CD14-positive monocyte (primary cell): ENCODE measurements around the gene ZAR1L. TPM values are rescaled to one million over a fixed set of nuclear protein-coding genes. Genes with fewer than 3 reads are reported as not detected.

Experiments
- DNase-seq, 3 donors: peaks; one replicate each; pipeline ENCODE4 v3.0.0-alpha.2; 2011 to 2022
- H2AFZ ChIP-seq: 2 replicates; pipeline ENCODE4 v1.6.0; 2012; ENCODE audit warnings: mild to moderate bottlenecking, low read depth, low read length, inconsistent platforms; ENCODE audit not compliant: insufficient read depth, poor library complexity, severe bottlenecking
- H3K27ac ChIP-seq, 2 donors: 1 replicate in 1 of 2; 2 replicates in 1 of 2; pipeline ENCODE4 v1.5.1; 2012 to 2013; ENCODE audit warnings: low read length in 2 of 2, control low read depth in 1 of 2, inconsistent platforms in 1 of 2, low read depth in 1 of 2, mild to moderate bottlenecking in 1 of 2
- H3K27me3 ChIP-seq, 2 donors: one replicate each; pipeline versions ENCODE4 v1.6.0 to v1.6.1; 2011 to 2013; ENCODE audit warnings: low read length in 2 of 2; ENCODE audit not compliant: control insufficient read depth in 2 of 2, insufficient read depth in 2 of 2
- H3K36me3 ChIP-seq, 2 donors: replicated peaks in 1 of 2; 1 replicate in 1 of 2; 2 replicates in 1 of 2; pipeline versions ENCODE4 v1.5.1 to v1.6.1; 2012 to 2013; ENCODE audit warnings: low read length in 2 of 2, control low read depth in 1 of 2, inconsistent platforms in 1 of 2, mild to moderate bottlenecking in 1 of 2; ENCODE audit not compliant: insufficient read depth in 2 of 2, control insufficient read depth in 1 of 2
- H3K4me1 ChIP-seq, 2 donors: 1 replicate in 1 of 2; 2 replicates in 1 of 2; pipeline versions ENCODE4 v1.5.1 to v1.6.1; 2012 to 2013; ENCODE audit warnings: low read length in 2 of 2, control low read depth in 1 of 2, inconsistent platforms in 1 of 2, mild to moderate bottlenecking in 1 of 2, moderate library complexity in 1 of 2; ENCODE audit not compliant: insufficient read depth in 2 of 2, control insufficient read depth in 1 of 2
- H3K4me2 ChIP-seq: replicated peaks from 2 replicates; pipeline ENCODE3; 2012; ENCODE audit warnings: low read length, moderate library complexity, mild to moderate bottlenecking; ENCODE audit not compliant: poor library complexity, severe bottlenecking; ENCODE audit errors: extremely low read depth
- H3K4me3 ChIP-seq, 3 experiments: fragments of 200-600 bp in 1 of 3; sonication (generic) in 1 of 3; replicated peaks in 1 of 3; 1 replicate in 2 of 3; 2 replicates in 1 of 3; pipeline ENCODE4 v1.5.1; 2011 to 2013; ENCODE audit warnings: low read length in 3 of 3, mild to moderate bottlenecking in 3 of 3, control low read depth in 2 of 3, low read depth in 2 of 3, inconsistent platforms in 1 of 3, moderate library complexity in 1 of 3
- H3K79me2 ChIP-seq: 2 replicates; pipeline ENCODE4 v1.6.0; 2012; ENCODE audit warnings: mild to moderate bottlenecking, control low read depth, inconsistent platforms, low read length, moderate library complexity; ENCODE audit not compliant: insufficient read depth
- H3K9ac ChIP-seq: 2 replicates; pipeline ENCODE4 v1.6.0; 2017; ENCODE audit warnings: low read length, mild to moderate bottlenecking; ENCODE audit not compliant: insufficient read depth, poor library complexity, severe bottlenecking
- H3K9me3 ChIP-seq, 2 donors: replicated peaks in 1 of 2; 1 replicate in 1 of 2; 2 replicates in 1 of 2; pipeline versions ENCODE4 v1.5.1 to v1.6.1; 2012 to 2013; ENCODE audit warnings: low read length in 2 of 2, control low read depth in 1 of 2; ENCODE audit not compliant: control insufficient read depth in 1 of 2, insufficient read depth in 1 of 2
- H4K20me1 ChIP-seq: 2 replicates; pipeline ENCODE4 v1.6.0; 2012; ENCODE audit warnings: mild to moderate bottlenecking, low read length, control low read depth, moderate library complexity; ENCODE audit not compliant: insufficient read depth
- H3K27ac Mint-ChIP-seq, 7 donors: one replicate each; pipeline ENCODE4 v1.8.0; 2020; ENCODE audit warnings: mild to moderate bottlenecking in 7 of 7, mixed read lengths in 7 of 7, moderate library complexity in 6 of 7, inconsistent platforms in 2 of 7
- H3K27me3 Mint-ChIP-seq, 3 donors: one replicate each; pipeline ENCODE4 v1.8.0; 2021 to 2022; ENCODE audit warnings: low read depth in 3 of 3, mild to moderate bottlenecking in 3 of 3, mixed read lengths in 3 of 3, moderate library complexity in 3 of 3, inconsistent platforms in 1 of 3
- H3K36me3 Mint-ChIP-seq, 2 donors: one replicate each; pipeline ENCODE4 v1.8.0; 2020; ENCODE audit warnings: mixed read lengths in 2 of 2, inconsistent platforms in 1 of 2, mild to moderate bottlenecking in 1 of 2
- H3K4me1 Mint-ChIP-seq: one replicate; pipeline ENCODE4 v1.8.0; 2020; ENCODE audit warnings: mild to moderate bottlenecking, mixed read lengths
- H3K4me3 Mint-ChIP-seq, 2 donors: one replicate each; pipeline ENCODE4 v1.8.0; 2020; ENCODE audit warnings: mild to moderate bottlenecking in 2 of 2, mixed read lengths in 2 of 2, moderate library complexity in 1 of 2
- H3K9me3 Mint-ChIP-seq, 7 donors: one replicate each; pipeline ENCODE4 v1.8.0; 2020 to 2022; ENCODE audit warnings: mixed read lengths in 7 of 7, mild to moderate bottlenecking in 6 of 7, moderate library complexity in 6 of 7, inconsistent platforms in 2 of 7
- CTCF ChIP-seq: fragments of 200-600 bp; IDR thresholded peaks from one replicate; pipeline ENCODE4 v1.8.0; 2022; ENCODE audit warnings: antibody characterized with exemption, mild to moderate bottlenecking
- WGBS: methylation state at CpG from one replicate; pipeline ENCODE4 v1.1.5; 2013; ENCODE audit warnings: missing lambda C conversion rate; ENCODE audit not compliant: insufficient coverage; 5-methylcytosine and 5-hydroxymethylcytosine counted together
- intact Hi-C, 2 donors: fragments of 100-400 bp; cut with micrococcal nuclease; formaldehyde crosslinking; loops; one replicate each; pipeline versions ENCODE4 v1.15.0 to v1.15.1; 2023
- polyA plus RNA-seq, 3 donors: library from polyadenylated mRNA; depleted of rRNA in 1 of 3; unstranded in 2 of 3; stranded (reverse) in 1 of 3; fragments of 300-500 nt in 2 of 3; fragments of >200 nt in 1 of 3; fragmentation: Illumina TruSeq in 2 of 3; gene quantifications; 1 replicate in 2 of 3; 2 replicates in 1 of 3; pipeline ENCODE4 v1.2.3, GENCODE V29; 2012 to 2021

ZAR1L gene
- polyA plus RNA-seq, 3 donors = not detected

DNA sequence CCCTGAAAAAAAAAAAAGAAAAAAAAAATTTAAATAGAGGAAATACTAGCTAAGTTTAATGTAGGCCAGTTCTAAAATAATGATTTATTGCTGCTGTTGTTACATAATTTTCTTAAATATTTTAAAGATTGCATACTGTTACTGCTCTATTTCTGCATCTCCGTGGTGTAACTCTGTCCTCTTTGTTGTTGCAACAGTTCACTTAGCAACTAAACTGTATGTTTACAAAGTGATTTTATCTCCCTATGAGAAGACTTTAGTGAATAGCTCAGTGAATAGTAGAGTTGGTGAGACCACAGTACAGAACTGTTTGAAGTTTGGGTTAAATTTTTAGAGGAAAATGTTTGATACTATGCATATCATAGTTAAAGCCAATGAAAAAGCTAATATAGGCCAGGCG, 19.5 kb upstream of the ZAR1L start:
- Mint-ChIP-seq H3K4me1 (peaks cover 10% of the 10 kb centered on the region), H3K27ac (peak overlapping the region; percentile 79 to 95 (median 89)), H3K4me3 (no peak overlapping the region), H3K9me3 (peaks cover 0 to 2% (median 0%) of the 10 kb centered on the region in 7 donors), H3K36me3 (peaks cover 40 to 52% of the 10 kb centered on the region in 2 donors), H3K27me3 (no peaks in the 10 kb centered on the region)
- H4K20me1 ChIP-seq = no peaks in the 10 kb centered on the region
- no peak overlapping the region for H3K4me2 ChIP-seq
- H3K27ac ChIP-seq = peak overlapping the region; percentile 43 to 63
- no peak for TF ChIP-seq CTCF
- H3K79me2 ChIP-seq = peaks cover 5% of the 10 kb centered on the region
- DNase-seq = peak; percentile 38 to 58 (median 42)
- WGBS = no CpG with 5 or more reads among the region's 2 CpGs
- no peak overlapping the region for H2AFZ ChIP-seq
- H3K36me3 ChIP-seq = peaks cover 12 to 52% of the 10 kb centered on the region in 2 donors
- H3K9me3 ChIP-seq = no peaks in the 10 kb centered on the region
- H3K9ac ChIP-seq = no peak overlapping the region
- H3K27me3 ChIP-seq = no peaks in the 10 kb centered on the region
- H3K4me3 ChIP-seq = no peak overlapping the region
- peaks cover 0 to 14% of the 10 kb centered on the region in 2 donors for H3K4me1 ChIP-seq
- intact Hi-C loops = no loop called here

GRCh38 chr13:32330441-32330840, 15.3 kb upstream of the ZAR1L start:
- peaks cover 15 to 66% of the 10 kb centered on the region in 2 donors for H3K36me3 ChIP-seq
- no peaks in the 10 kb centered on the region for H3K27me3 Mint-ChIP-seq
- H3K79me2 ChIP-seq = peaks cover 5% of the 10 kb centered on the region
- H3K4me3 ChIP-seq = no peak overlapping the region
- H2AFZ ChIP-seq = no peak overlapping the region
- H3K27me3 ChIP-seq = no peaks in the 10 kb centered on the region
- no peak overlapping the region for H3K4me2 ChIP-seq
- intact Hi-C loops = no loop called here
- H3K4me3 Mint-ChIP-seq = no peak overlapping the region
- H3K4me1 Mint-ChIP-seq = peaks cover 10% of the 10 kb centered on the region
- no peak for TF ChIP-seq CTCF
- no peaks in the 10 kb centered on the region for H3K9me3 ChIP-seq
- peak in 1 of 3 donors; percentile 55 for DNase-seq
- H3K36me3 Mint-ChIP-seq = peaks cover 33 to 48% of the 10 kb centered on the region in 2 donors
- peaks cover 0 to 2% (median 0%) of the 10 kb centered on the region in 7 donors for H3K9me3 Mint-ChIP-seq
- WGBS = no CpG with 5 or more reads among the region's 2 CpGs
- H3K9ac ChIP-seq = no peak overlapping the region
- H3K27ac Mint-ChIP-seq = no peak overlapping the region
- peaks cover 0 to 14% of the 10 kb centered on the region in 2 donors for H3K4me1 ChIP-seq
- H3K27ac ChIP-seq = no peak overlapping the region
- H4K20me1 ChIP-seq = no peaks in the 10 kb centered on the region
